Bone marrow (tissue), 2 donors: Measurements from ENCODE around the gene RFNG.

Experiments used
- DNase-seq, 2 donors: peaks; one replicate each; lab custom pipeline; 2025; lab: John Stamatoyannopoulos, UW

Gene RFNG

DNA sequence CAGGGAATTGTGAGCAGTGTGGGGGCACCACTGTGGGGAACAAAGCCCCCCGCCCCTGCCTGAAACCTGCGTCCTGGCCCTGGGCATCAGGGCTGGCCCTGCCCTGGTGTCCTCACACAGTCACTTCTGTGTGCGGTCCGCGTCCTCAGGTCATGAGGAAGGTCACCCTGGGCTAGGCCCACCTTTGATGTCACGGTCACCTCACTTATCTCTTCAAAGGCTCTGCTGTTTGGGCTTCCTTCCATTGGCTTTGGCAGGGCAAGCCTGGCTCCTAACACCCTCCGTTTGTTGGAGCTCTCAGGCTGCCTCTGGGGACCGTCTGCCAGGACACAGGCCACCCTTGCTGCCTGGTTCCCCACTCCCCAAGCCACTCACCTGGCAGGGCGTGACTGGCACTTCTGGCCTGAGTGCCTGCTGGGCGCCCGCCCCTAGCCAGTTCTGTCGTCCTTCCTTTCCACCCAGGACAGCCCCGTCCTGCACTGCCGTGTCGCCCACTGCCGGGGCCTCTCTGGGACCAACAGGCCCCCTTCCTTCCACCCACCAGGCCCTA is 37.8 kb downstream of the RFNG start:
- DNase-seq: no peak

DNA sequence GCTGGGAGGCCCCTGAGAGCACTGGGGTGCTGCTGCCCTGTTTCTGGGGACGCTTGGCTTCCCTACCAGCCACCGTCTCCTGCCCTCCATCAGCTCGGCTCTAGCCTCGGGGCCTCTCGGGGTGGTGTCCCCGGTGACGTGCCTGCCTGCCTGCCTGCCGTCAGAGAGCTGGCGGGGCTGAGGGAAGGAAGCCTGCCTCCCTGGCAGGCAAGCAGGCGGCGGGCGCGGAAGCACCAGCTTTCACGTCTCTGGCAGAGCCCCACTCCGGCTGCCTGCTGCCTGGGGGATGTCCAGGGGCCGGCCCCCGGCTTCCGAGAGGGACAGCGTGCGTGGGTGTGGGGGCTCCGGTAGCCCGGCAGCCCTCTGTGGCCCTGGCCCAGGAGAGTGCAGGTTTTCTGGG is 38.3 kb downstream of the RFNG start:
- no peak for DNase-seq

DNA sequence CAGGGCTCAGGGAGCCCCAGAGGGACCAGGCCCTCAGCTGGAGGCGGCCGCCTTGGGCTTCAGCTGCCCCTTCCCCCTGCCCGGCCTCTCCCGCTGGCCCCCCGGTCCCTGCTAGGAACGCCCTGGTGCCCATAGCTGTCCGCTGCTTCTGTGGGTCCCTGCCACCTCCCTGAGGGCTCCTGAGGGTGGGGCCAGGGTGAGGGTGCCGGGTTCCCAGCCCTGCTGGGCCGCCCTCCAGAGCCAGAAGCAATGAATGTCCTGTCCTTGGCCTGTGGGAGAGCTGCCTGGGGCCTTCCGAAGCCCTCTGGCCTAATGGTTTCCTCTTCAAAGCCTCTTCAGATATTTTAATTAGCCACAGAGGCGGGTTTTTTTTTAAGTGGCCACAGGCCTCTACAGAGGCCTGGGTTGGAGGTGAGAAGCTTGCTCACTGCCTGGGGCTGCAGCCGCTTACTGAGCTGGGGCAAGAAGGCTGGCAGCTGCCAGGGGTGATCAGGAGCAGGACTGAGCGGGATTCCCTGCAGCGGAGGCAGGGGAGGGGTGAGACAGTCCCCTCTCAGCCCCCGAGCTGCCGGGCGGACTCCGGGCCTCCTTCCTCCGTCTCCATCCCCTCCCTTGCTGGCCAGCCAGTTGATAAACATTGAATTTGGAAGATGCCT is 38.8 kb downstream of the RFNG start:
- DNase-seq: no peak

GRCh38 chr17:82012261-82012639 is 39.4 kb downstream of the RFNG start:
- DNase-seq: no peak

DNA sequence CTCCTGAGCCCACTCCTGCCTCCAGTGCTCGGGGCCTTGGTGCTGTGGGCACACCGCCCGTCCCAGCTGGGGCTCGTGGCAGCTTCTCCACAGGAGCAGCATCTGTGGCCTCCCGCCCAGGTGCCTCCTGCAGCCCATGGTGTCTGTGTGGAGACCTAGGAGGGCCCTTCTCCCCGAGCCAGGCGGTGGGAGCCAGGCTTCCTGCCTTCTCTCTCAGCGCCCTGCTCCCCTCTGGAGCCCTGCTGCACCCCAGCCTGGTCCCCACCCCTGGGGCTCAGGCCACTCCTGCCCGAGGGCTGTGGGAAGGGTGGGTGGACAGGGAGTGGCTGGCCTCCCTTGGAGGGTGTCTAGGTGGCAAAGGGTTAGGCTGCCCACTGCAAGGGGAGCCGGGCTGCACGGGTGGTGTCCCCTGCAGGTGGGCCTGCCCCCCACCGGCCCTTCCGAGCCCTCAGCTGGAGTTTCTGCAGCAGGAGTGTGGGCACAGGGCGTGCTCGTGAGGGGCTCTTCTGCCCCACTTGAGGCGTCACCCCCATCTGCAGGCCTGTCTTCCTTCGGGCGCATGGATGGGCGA is 39.9 kb downstream of the RFNG start:
- DNase-seq: no peak

- DNase-seq: no peak
Observed at GRCh38 chr17:82010575-82011525, 40.8 kb downstream of the RFNG start.

DNA sequence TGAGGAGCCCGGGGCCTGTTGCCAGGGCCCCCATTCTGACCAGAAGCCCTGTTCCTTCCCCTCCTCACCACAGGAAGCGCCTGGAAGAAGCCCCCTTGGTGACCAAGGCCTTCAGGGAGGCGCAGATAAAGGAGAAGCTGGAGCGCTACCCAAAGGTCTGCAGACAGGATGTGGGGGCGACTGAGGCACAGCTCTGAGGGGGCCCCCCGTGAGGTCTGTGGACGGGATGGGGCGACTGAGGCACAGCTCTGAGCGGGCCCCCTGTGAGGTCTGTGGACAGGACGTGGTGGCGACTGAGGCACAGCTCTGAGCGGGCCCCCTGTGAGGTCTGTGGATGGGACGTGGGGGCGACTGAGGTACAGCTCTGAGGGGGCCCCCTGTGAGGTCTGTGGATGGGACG is 42.2 kb downstream of the RFNG start:
- DNase-seq: no peak

- no peak for DNase-seq
Observed at GRCh38 chr17:82008941-82009405, 42.6 kb downstream of the RFNG start.

GRCh38 chr17:82008258-82008940 is 43.2 kb downstream of the RFNG start:
- DNase-seq: no peak

DNA sequence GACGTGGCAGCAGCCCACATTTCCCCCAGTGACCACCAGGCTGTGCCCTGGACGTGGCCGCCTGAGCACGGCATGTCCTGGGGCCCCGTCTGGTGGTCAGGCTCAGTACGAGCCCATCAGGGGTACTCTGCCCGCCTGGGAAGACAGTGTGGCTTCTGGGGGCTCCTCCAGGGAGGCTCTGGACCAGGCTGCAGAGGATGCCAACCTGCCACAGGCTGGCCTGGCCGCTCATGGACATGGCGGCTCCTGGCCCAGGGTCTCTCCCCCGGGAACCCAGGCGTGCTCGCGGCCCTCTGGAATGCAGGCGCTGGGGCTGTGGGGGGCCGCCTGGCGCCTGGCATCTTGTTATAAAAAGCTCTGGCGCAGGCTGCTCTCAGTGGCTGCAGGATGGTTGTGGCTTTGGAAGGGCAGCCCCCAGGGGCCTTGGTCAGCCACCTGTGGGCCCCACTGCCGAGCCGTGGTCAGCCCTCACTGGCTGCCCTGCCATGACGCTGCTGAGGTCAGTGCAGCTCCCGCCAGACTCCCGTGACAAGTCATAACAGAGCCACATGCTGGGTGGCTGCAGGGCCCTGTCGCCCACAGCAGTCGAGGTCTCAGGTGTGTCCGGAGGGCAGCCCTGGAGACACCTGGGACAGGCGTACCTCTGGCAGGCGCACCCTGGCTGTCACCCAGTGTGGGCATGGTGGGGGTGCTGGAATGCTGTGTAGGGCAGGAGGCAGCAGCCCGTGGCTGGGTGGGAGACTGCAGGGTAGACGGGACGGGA is 43.9 kb downstream of the RFNG start:
- DNase-seq: no peak

GRCh38 chr17:82007228-82007494 is 44.5 kb downstream of the RFNG start:
- DNase-seq: no peak

- no peak for DNase-seq
Observed at GRCh38 chr17:82006468-82007227, 45.0 kb downstream of the RFNG start.

- DNase-seq: no peak
Observed at GRCh38 chr17:82005701-82006348, 45.8 kb downstream of the RFNG start.

GRCh38 chr17:82004517-82005455 is 46.8 kb downstream of the RFNG start:
- no peak for DNase-seq

GRCh38 chr17:82003411-82004381 is 47.9 kb downstream of the RFNG start:
- DNase-seq: no peak

GRCh38 chr17:82001571-82002056 is 50.0 kb downstream of the RFNG start:
- no peak for DNase-seq

DNA sequence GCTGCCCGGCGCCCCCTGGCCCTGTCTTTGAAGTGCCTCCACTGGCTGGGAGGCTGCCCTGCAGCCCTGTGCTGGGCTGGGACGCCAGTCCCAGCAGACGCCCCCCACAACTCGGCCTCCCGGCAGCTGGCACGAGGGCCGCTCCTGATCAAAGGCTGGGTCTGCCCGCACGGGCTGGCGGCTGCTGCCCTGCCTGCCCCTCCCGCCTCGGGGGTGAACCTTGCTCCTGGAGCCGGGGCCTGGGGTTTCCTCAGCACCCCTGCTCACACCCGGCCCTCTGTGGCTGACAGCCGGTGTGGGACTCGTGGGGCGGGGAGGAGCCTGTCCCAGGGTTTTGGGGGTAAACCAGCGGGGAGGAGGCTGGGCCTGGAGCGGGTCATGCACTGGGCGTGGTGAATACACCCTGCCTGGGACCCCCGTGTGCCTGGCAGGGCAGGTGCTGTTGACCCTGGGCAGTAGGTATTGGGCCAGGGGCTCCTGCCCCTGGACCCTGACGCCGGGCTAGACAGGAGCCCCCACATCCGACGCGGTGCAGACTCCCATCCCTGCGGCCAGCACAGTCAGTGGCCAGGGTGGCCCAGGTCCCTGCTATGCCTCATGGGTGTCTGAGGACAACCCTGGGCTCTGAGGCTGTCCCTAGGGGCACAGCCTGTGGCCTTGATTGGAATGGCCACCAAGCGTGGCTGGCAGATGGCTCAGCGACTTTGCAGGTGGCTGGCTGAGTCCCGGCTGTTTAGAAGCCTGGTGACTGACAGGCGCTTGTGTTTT is 50.6 kb downstream of the RFNG start:
- no peak for DNase-seq
